ENCODE data around the gene LDLRAP1.

Gene LDLRAP1

GRCh38 chr1:25538191-25538767 is 5.1 kb upstream of the LDLRAP1 start:
- H3K27me3 Mint-ChIP-seq (ENCODE audit: low read depth), result peaks cover 14% of the 10 kb centered on the region
- H3K4me3 Mint-ChIP-seq, result peak overlapping the region in 1 of 3 experiments; percentile 2
- peaks cover 4% of the 10 kb centered on the region for H3K4me1 Mint-ChIP-seq

GRCh38 chr1:25540750-25541342 is 2.6 kb upstream of the LDLRAP1 start:
- H3K4me3 Mint-ChIP-seq, result peak overlapping the region; percentile 20 to 74 (median 59)
- no peaks in the 10 kb centered on the region for H3K9me3 Mint-ChIP-seq
- H3K27me3 Mint-ChIP-seq (ENCODE audit: low read depth), result peaks cover 10% of the 10 kb centered on the region
- peaks cover 10% of the 10 kb centered on the region for H3K4me1 Mint-ChIP-seq
- H3K27ac Mint-ChIP-seq, result no peak overlapping the region
- H3K36me3 Mint-ChIP-seq (ENCODE audit: low read depth), result no peaks in the 10 kb centered on the region
- no peak for TF ChIP-seq CTCF (IDR thresholded peaks at IDR 0.05; ENCODE audit: unreplicated experiment in 3 of 3)

More at GRCh38 chr1:25538191-25538767, 5.1 kb upstream of the LDLRAP1 start:
- H3K36me3 Mint-ChIP-seq (ENCODE audit: low read depth), result no peaks in the 10 kb centered on the region
- no peak for TF ChIP-seq CTCF (IDR thresholded peaks at IDR 0.05; ENCODE audit: unreplicated experiment in 3 of 3)
- no peak overlapping the region for H3K27ac Mint-ChIP-seq
- H3K9me3 Mint-ChIP-seq, result no peaks in the 10 kb centered on the region

GRCh38 chr1:25541425-25541824 is 2.0 kb upstream of the LDLRAP1 start:
- Mint-ChIP-seq H3K27me3 (ENCODE audit: low read depth) (peaks cover 10% of the 10 kb centered on the region), H3K36me3 (ENCODE audit: low read depth) (no peaks in the 10 kb centered on the region), H3K27ac (no peak overlapping the region), H3K4me1 (peaks cover 10% of the 10 kb centered on the region), H3K9me3 (no peaks in the 10 kb centered on the region), H3K4me3 (peak overlapping the region; percentile 20 to 74 (median 59))
- no peak for TF ChIP-seq CTCF (IDR thresholded peaks at IDR 0.05; ENCODE audit: unreplicated experiment in 3 of 3)

- H3K27me3 Mint-ChIP-seq (ENCODE audit: low read depth), result peaks cover 10% of the 10 kb centered on the region
- no peaks in the 10 kb centered on the region for H3K36me3 Mint-ChIP-seq (ENCODE audit: low read depth)
- no peak for TF ChIP-seq CTCF (IDR thresholded peaks at IDR 0.05; ENCODE audit: unreplicated experiment in 3 of 3)
- no peaks in the 10 kb centered on the region for H3K9me3 Mint-ChIP-seq
- H3K4me3 Mint-ChIP-seq, result peak overlapping the region; percentile 77 to 88 (median 85)
- H3K27ac Mint-ChIP-seq, result no peak overlapping the region
- H3K4me1 Mint-ChIP-seq, result peaks cover 14% of the 10 kb centered on the region
Measured at GRCh38 chr1:25541889-25542658, 1.3 kb upstream of the LDLRAP1 start.

GRCh38 chr1:25543005-25543424 is 391 bp upstream of the LDLRAP1 start:
- peaks cover 14% of the 10 kb centered on the region for H3K4me1 Mint-ChIP-seq
- H3K36me3 Mint-ChIP-seq (ENCODE audit: low read depth), result no peaks in the 10 kb centered on the region
- peak overlapping the region in 1 of 3 experiments; percentile 16 for H3K27ac Mint-ChIP-seq
- H3K27me3 Mint-ChIP-seq (ENCODE audit: low read depth), result peaks cover 10% of the 10 kb centered on the region
- no peaks in the 10 kb centered on the region for H3K9me3 Mint-ChIP-seq
- TF ChIP-seq CTCF (IDR thresholded peaks at IDR 0.05; ENCODE audit: unreplicated experiment in 3 of 3), result no peak
- peak overlapping the region; percentile 77 to 88 (median 85) for H3K4me3 Mint-ChIP-seq
